Epithelial cell of esophagus (primary cell): Measurements from ENCODE around the gene RPS15.

Experiments used
- DNase-seq: peaks from one replicate; pipeline ENCODE4 v3.0.0; 2010; ENCODE audit warnings: low read depth
- H3K4me3 ChIP-seq: 2 replicates; pipeline ENCODE4 v1.5.1; 2011; ENCODE audit warnings: mild to moderate bottlenecking, low read length, control low read depth
- CTCF ChIP-seq: IDR thresholded peaks from 2 replicates; pipeline ENCODE4 v1.5.1; 2011; ENCODE audit warnings: low read depth, mild to moderate bottlenecking, low read length, control low read depth, inconsistent platforms; ENCODE audit not compliant: insufficient read depth; ENCODE audit errors: missing control alignments

The RPS15 gene

GRCh38 chr19:1468821-1469254, 30.6 kb downstream of the RPS15 start:
- H3K4me3 ChIP-seq, result peak overlapping the region; percentile 18
- peak; percentile 16 for TF ChIP-seq CTCF
- peak; percentile 78 for DNase-seq

GRCh38 chr19:1469255-1470054, 31.3 kb downstream of the RPS15 start:
- peak; percentile 56 for DNase-seq
- H3K4me3 ChIP-seq, result peak overlapping the region; percentile 38
- TF ChIP-seq CTCF, result no peak

GRCh38 chr19:1470055-1470304, 31.8 kb downstream of the RPS15 start:
- DNase-seq, result no peak
- TF ChIP-seq CTCF, result no peak
- H3K4me3 ChIP-seq, result peak overlapping the region; percentile 38

- H3K4me3 ChIP-seq, result peak overlapping the region; percentile 38
- TF ChIP-seq CTCF, result no peak
- peak; percentile 64 for DNase-seq
These were observed 32.3 kb downstream of the RPS15 start for GRCh38 chr19:1470305-1471009.

GRCh38 chr19:1471010-1471514, 32.9 kb downstream of the RPS15 start:
- peak; percentile 38 for DNase-seq
- peak overlapping the region; percentile 14 for H3K4me3 ChIP-seq
- no peak for TF ChIP-seq CTCF

- DNase-seq, result no peak
- no peak for TF ChIP-seq CTCF
- H3K4me3 ChIP-seq, result no peak overlapping the region
These were observed 33.4 kb downstream of the RPS15 start for GRCh38 chr19:1471515-1472160.
